Fibroblast of skin of left biceps (primary cell): ENCODE results near the gene ZC3H4.

Experiments used
- DNase-seq, 2 experiments: peaks; one replicate each; pipeline ENCODE4 v3.0.0-alpha.2; 2013; ENCODE audit warnings: low read depth in 2 of 2

Gene ZC3H4

GRCh38 chr19:47112997-47113849, at the start of gene ZC3H4:
TSS of gene ZC3H4 (minus strand) at chr19:47113776. CDS start at chr19:47112584, 1,192 bp downstream.
- DNase-seq, result peak; percentile 98

DNA sequence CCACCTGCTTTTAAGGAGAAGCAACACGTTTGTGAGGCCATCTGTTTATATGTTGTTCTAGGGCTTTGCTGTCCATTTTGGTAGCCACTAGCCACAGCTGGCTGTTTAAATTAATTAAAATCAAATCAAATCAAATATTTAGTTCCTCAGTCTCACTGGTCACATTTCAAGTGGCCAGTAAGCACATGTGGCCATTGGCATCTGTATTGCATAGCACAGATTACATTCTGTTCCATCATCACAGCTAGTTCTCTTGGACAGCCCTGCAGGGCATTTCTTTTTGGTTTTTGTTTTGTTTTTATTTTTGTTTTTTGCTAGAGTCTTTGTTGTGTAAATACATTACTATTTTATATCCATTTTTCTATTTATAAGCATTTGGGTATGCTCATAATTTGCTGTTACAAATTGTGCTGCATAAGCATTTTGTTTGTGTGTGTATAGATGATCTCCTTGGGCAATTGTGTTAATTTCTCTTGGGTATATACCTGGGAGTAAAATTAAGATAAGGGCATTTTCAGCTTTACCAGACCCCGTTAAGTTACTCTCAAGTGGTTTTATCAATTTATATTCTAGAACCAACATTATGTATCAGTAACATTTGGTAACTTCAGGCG, 48.4 kb upstream of the ZC3H4 start:
- DNase-seq, result no peak

- no peak for DNase-seq
These were observed 45.4 kb upstream of the ZC3H4 start for GRCh38 chr19:47158879-47159503.

GRCh38 chr19:47158367-47158791, 44.8 kb upstream of the ZC3H4 start:
- DNase-seq, result no peak

GRCh38 chr19:47157431-47158321, 44.1 kb upstream of the ZC3H4 start:
- DNase-seq, result peak in 1 of 2 experiments; percentile 34

GRCh38 chr19:47156861-47157430, 43.4 kb upstream of the ZC3H4 start:
- DNase-seq, result no peak

- DNase-seq, result no peak
These were observed 41.6 kb upstream of the ZC3H4 start for GRCh38 chr19:47155148-47155547.

DNA sequence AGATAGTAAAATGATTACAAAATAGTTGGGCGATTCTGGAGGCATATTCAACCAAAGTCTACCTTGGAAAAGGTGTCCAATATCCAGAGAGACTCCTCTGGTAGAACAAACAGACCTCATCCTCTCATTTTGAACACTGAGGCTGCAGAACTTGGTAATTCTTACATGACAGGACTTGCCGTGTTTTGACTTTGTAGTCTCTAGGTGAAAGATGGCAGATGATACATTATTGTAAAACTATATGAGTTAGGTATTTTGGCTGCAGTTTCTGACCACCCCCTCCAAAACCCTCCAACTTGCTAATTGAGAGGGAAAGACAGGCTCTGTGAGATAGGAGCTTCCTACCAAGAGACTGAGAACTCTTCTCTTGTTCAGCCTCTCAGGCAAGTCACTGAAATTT, 39.7 kb upstream of the ZC3H4 start:
- DNase-seq, result no peak

DNA sequence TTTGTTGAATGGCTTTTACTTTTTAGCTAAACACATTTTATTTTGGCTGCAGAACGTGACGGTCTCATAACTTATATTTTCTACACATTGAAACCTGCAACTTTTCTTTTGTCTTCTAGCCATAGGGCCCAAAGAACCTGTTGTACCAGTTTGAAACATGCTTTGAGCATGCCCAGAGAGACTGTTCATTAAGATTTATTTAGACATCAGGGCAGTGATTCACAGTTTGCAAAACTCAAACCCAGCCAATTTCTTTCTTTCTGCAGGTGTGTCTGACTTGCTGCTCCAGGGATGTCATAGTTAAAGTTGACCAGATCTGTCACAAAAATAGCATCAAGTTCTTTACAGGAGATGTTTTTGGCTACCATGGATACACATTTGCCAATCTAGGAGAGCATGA, 39.1 kb upstream of the ZC3H4 start:
- no peak for DNase-seq

- no peak for DNase-seq
These were observed 38.6 kb upstream of the ZC3H4 start for GRCh38 chr19:47152205-47152604.

DNA sequence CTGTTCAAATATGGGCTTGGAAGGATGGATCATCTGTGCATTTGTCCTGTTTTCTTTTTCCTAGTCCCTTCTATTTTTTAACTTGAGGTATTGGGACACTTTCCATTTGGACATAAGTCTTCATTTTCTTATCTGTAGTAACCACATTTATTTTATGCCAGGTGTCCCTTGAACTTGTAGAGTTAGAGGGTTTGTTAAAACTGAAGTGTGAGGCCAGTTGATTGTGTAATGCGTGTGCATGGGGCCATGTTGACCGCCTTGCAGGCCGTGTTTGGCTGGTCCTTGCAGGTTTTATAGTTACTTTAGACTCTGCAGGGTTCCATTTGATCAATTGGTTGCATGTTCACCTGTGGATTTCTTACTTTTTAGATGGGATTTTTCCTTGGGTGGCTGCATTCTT, 38.1 kb upstream of the ZC3H4 start:
- DNase-seq, result no peak

DNA sequence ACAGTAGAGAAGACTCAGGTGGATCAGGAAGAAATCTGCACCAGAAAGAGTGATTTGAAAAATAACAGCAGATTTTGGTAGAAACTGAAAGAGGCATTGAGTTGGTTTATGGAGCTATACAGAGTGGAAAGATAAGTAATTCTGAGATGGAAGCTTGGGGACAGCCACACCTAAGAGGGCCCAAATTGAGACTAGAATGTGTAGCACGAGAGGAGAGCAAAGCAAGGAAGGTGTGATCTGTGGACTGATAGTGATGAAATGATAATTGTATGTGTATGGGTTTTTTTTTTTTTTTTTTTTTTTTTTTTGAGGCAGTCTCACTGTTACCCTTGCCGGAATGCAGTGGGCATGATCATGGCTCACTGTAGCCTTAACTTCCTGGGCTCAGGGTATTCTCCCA, 33.3 kb upstream of the ZC3H4 start:
- no peak for DNase-seq

DNA sequence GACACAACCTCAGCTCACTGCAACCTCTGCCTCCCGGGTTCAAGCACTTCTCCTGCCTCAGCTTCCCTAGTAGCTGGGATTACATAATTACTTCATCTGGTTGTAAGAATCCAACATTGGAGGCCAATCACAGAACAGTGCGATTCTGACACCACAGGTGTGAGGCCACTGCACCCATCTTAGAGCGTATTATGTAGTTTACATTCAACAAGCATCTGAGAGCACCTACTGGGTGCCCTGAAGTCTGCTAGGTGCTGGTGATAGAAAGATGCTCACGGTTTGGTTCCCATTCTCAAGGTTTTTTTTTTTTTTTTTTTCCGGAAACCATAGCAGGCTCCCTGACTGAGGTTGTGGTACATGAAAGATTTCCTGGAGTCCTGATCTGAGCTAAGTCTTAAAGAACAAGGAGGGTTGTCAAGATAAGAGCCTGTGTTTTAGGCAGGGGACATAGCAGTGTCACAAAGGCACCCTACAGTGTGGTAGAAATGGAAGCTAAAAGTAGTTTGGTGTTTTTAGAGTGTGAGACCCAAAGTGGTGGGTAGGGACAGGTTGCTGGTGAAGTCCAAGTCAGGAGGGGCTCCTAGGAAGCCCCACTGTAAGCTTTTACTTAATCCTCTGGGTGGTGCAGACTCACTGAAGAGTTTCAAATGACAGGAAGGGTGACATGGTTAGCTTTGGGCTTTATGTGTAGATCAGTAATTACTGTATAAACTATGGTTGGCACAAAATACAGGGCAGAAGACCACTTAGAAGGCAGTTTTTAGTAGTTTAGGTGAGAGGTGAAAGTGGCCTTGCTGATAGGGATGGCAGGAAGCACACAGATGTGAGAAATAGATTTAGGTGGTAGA, 32.3 kb upstream of the ZC3H4 start:
- no peak for DNase-seq

DNA sequence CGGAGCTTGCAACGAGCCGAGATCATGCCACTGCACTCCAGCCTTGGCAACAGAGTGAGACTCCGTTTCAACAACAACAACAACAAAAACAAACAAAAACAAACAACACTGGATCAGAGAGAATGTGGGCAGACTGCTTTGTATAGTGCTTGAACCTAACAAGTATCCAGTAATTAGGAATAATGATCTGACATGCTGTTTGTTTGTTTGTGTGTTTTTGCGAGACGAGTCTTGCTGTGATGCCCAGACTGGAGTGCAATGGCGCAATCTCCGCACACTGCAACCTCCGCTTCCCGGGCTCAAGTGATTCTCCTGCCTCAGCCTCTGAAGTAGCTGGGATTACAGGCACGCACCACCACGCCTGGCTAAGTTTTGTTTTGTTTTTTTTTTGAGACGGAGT, 31.1 kb upstream of the ZC3H4 start:
- DNase-seq, result no peak

DNA sequence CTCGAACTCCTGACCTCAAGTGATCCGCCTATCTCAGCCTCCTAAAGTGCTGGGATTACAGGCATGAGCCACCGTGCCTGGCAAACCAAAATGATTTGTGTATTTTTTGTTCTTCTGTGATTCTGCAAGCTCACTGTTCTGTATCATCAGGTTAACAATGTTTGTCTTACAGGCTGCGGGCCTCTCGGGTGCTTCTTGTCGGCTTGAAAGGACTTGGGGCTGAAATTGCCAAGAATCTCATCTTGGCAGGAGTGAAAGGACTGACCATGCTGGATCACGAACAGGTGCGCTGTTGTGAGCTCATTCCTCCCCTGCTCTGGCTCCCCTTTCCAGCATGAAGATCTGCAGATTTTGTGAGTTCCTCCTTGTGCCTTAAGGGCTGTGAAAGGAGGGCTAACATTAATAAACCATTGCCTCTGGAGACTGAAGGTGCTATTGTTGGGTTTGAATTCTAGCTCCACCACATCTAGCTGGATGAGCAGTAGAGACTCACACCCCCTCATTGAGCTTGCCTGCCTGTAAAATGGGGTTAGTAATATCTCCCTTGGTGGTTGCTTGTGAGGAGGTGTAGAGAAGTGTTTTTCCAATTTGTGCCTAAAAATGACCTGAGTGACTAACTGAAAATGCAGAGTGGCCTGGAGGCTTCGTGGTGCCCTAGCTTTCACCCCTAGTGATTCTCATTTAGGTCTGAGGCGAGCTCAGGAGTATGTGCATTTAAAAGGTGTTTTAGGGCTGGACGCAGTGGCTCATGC, 29.9 kb upstream of the ZC3H4 start:
- no peak for DNase-seq

DNA sequence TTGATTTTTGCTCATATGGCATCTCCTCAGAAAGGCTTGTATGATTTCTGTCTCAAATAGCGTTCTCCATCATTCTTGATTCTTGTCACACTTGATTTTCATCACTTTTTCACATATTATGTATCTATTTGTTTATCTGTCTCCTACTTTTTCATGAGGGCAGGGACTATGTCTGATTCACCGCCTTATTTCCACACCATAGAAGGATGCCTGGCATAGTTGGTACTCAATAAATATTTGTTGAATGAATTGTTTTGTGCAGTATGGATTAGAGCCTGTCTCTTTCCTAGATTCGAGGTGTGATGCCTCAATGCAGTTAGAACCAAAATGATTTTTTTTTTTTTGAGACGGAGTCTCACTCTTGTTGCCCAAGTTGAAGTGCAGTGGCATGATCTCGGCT, 29.2 kb upstream of the ZC3H4 start:
- no peak for DNase-seq

- no peak for DNase-seq
These were observed 28.1 kb upstream of the ZC3H4 start for GRCh38 chr19:47141695-47142094.

GRCh38 chr19:47141252-47141651, 27.7 kb upstream of the ZC3H4 start:
- peak in 1 of 2 experiments; percentile 60 for DNase-seq

GRCh38 chr19:47135156-47135555, 21.6 kb upstream of the ZC3H4 start:
- DNase-seq, result no peak

DNA sequence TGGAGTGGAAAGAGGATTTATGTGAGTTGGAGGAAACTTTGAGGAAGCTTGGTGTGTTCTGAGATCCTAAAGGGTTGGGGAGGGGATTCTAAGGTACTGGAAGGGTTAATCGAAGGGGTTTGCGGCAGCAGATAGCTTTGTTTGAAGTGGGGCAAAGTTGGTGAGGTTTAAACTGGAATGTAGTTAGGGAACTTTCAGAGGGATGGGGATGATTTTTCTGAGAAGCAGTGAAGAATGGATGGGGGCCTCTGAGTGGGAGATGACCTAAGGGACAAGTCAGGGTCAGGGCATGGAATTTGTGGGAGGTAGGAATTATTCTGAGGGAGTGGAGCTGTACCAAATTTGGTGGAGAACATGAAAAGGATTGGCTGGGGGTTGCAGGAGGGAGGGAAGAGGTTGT, 21.0 kb upstream of the ZC3H4 start:
- DNase-seq, result no peak
